H9 (cell line): ENCODE results near the gene ATF5. TPM values are rescaled to one million over a fixed set of nuclear protein-coding genes. Genes with fewer than 3 reads are reported as not detected.

Source experiments
- DNase-seq: peaks from one replicate; pipeline ENCODE4 v3.0.0-alpha.2; 2017
- H2AFZ ChIP-seq: one replicate; pipeline ENCODE4 v1.6.1; 2013; ENCODE audit warnings: mild to moderate bottlenecking, low read length, control low read depth, moderate library complexity
- H2AK5ac ChIP-seq: 2 replicates; pipeline ENCODE4 v1.6.1; 2013; ENCODE audit warnings: low read length, control low read depth, mixed read lengths; ENCODE audit not compliant: insufficient read length
- H2BK120ac ChIP-seq: one replicate; pipeline ENCODE4 v1.6.1; 2013; ENCODE audit warnings: low read depth, mild to moderate bottlenecking, low read length, control low read depth, inconsistent platforms; ENCODE audit not compliant: poor library complexity, severe bottlenecking
- H2BK12ac ChIP-seq: 2 replicates; pipeline ENCODE4 v1.6.1; 2013; ENCODE audit warnings: low read length, control low read depth, mixed read lengths, low read depth; ENCODE audit not compliant: insufficient read length
- H2BK15ac ChIP-seq: 2 replicates; pipeline ENCODE4 v1.6.1; 2013; ENCODE audit warnings: low read depth, low read length, control low read depth
- H2BK20ac ChIP-seq: one replicate; pipeline ENCODE4 v1.6.1; 2013; ENCODE audit warnings: low read depth, mild to moderate bottlenecking, low read length, control low read depth, inconsistent platforms; ENCODE audit not compliant: poor library complexity, severe bottlenecking
- H2BK5ac ChIP-seq: 2 replicates; pipeline ENCODE4 v1.6.1; 2013; ENCODE audit warnings: low read length, control low read depth, mixed read lengths; ENCODE audit not compliant: insufficient read length
- H3K14ac ChIP-seq: 2 replicates; pipeline ENCODE4 v1.6.1; 2013; ENCODE audit warnings: low read length, control low read depth; ENCODE audit not compliant: insufficient read depth
- H3K18ac ChIP-seq: 2 replicates; pipeline ENCODE4 v1.6.1; 2013; ENCODE audit warnings: low read depth, mild to moderate bottlenecking, mixed read lengths, low read length, control low read depth; ENCODE audit not compliant: insufficient read length
- H3K23ac ChIP-seq: 2 replicates; pipeline ENCODE4 v1.6.1; 2013; ENCODE audit warnings: low read length, control low read depth, mixed read lengths, low read depth; ENCODE audit not compliant: insufficient read length
- H3K23me2 ChIP-seq: 2 replicates; pipeline ENCODE4 v1.6.1; 2013; ENCODE audit warnings: low read depth, mild to moderate bottlenecking, mixed read lengths, low read length, control low read depth; ENCODE audit not compliant: insufficient read length, poor library complexity, severe bottlenecking
- H3K27ac ChIP-seq: 2 replicates; pipeline ENCODE4 v1.5.1; 2013; ENCODE audit warnings: low read length, control low read depth, mixed read lengths, low read depth; ENCODE audit not compliant: insufficient read length
- H3K27me3 ChIP-seq: 2 replicates; pipeline ENCODE4 v1.6.1; 2013; ENCODE audit warnings: low read length, control low read depth, inconsistent platforms; ENCODE audit not compliant: insufficient read depth
- H3K4ac ChIP-seq: 2 replicates; pipeline ENCODE4 v1.6.1; 2013; ENCODE audit warnings: low read depth, mild to moderate bottlenecking, control low read depth, inconsistent platforms, low read length, moderate library complexity
- H3K4me1 ChIP-seq: 2 replicates; pipeline ENCODE4 v1.6.1; 2013; ENCODE audit warnings: low read length, control low read depth, inconsistent platforms; ENCODE audit not compliant: insufficient read depth
- H3K4me2 ChIP-seq: 2 replicates; pipeline ENCODE4 v1.6.1; 2013; ENCODE audit warnings: low read length, control low read depth, mixed read lengths; ENCODE audit not compliant: insufficient read length, insufficient read depth
- H3K56ac ChIP-seq: 2 replicates; pipeline ENCODE4 v1.6.1; 2013; ENCODE audit warnings: low read depth, mild to moderate bottlenecking, mixed read lengths, low read length, control low read depth; ENCODE audit not compliant: insufficient read length
- H3K79me1 ChIP-seq: 2 replicates; pipeline ENCODE4 v1.6.1; 2013; ENCODE audit warnings: low read depth, mild to moderate bottlenecking, moderate library complexity, low read length, control low read depth, inconsistent platforms; ENCODE audit not compliant: insufficient read depth, poor library complexity, severe bottlenecking
- H3K79me2 ChIP-seq: 2 replicates; pipeline ENCODE4 v1.6.1; 2013; ENCODE audit warnings: low read length, control low read depth, inconsistent platforms; ENCODE audit not compliant: insufficient read depth
- H3K9ac ChIP-seq: 2 replicates; pipeline ENCODE4 v1.6.1; 2013; ENCODE audit warnings: low read length, control low read depth, mixed read lengths; ENCODE audit not compliant: insufficient read length; ENCODE audit errors: extremely low read depth
- H3K9me3 ChIP-seq: one replicate; pipeline ENCODE4 v1.6.1; 2013; ENCODE audit warnings: low read depth, low read length, inconsistent platforms; ENCODE audit not compliant: control insufficient read depth
- H3T11ph ChIP-seq: one replicate; pipeline ENCODE4 v1.6.1; 2013; ENCODE audit warnings: mild to moderate bottlenecking, low read length, control low read depth, inconsistent platforms
- H4K20me1 ChIP-seq: one replicate; pipeline ENCODE4 v1.6.1; 2013; ENCODE audit not compliant: control insufficient read depth, insufficient read length, insufficient read depth
- H4K5ac ChIP-seq: 2 replicates; pipeline ENCODE4 v1.6.1; 2013; ENCODE audit warnings: low read depth, mild to moderate bottlenecking, mixed read lengths, low read length, control low read depth; ENCODE audit not compliant: insufficient read length
- H4K8ac ChIP-seq: replicated peaks from 2 replicates; pipeline ENCODE4 v1.6.1; 2013; ENCODE audit warnings: low read length, control low read depth, mixed read lengths, low read depth; ENCODE audit not compliant: insufficient read length
- H4K91ac ChIP-seq: 2 replicates; pipeline ENCODE4 v1.6.1; 2013; ENCODE audit warnings: low read depth, mild to moderate bottlenecking, moderate library complexity, mixed read lengths, low read length, control low read depth; ENCODE audit not compliant: insufficient read length
- H3K27ac Mint-ChIP-seq, 3 experiments: 2 replicates in 2 of 3; 3 replicates in 1 of 3; pipeline ENCODE4 v1.8.0; 2020 to 2021; ENCODE audit warnings: mixed read lengths in 3 of 3, mild to moderate bottlenecking in 1 of 3, moderate library complexity in 1 of 3
- H3K27me3 Mint-ChIP-seq: 2 replicates; pipeline ENCODE4 v1.8.0; 2021; ENCODE audit warnings: low read depth, mild to moderate bottlenecking, moderate library complexity, mixed read lengths
- H3K36me3 Mint-ChIP-seq, 3 experiments: 2 replicates in 2 of 3; 3 replicates in 1 of 3; pipeline ENCODE4 v1.8.0; 2020 to 2021; ENCODE audit warnings: low read depth in 3 of 3, mixed read lengths in 3 of 3; ENCODE audit not compliant: insufficient read depth in 1 of 3
- H3K4me1 Mint-ChIP-seq, 2 experiments: 2 replicates each; pipeline ENCODE4 v1.8.0; 2020; ENCODE audit warnings: mixed read lengths in 2 of 2
- H3K4me3 Mint-ChIP-seq, 2 experiments: 2 replicates in 1 of 2; 3 replicates in 1 of 2; pipeline ENCODE4 v1.8.0; 2020 to 2021; ENCODE audit warnings: mild to moderate bottlenecking in 2 of 2, mixed read lengths in 2 of 2, moderate library complexity in 1 of 2
- H3K9me3 Mint-ChIP-seq, 2 experiments: 2 replicates in 1 of 2; 3 replicates in 1 of 2; pipeline ENCODE4 v1.8.0; 2020; ENCODE audit warnings: mild to moderate bottlenecking in 2 of 2, mixed read lengths in 2 of 2, moderate library complexity in 1 of 2
- CTCF ChIP-seq: fragments of 200-600 bp; sonication (generic); conservative IDR thresholded peaks from 3 replicates; pipeline ENCODE4 v1.8.0; 2021; ENCODE audit warnings: antibody characterized with exemption, mild to moderate bottlenecking
- WGBS: extraction: QIAGEN DNeasy Blood & Tissue Kit; methylation state at CpG from one replicate; pipeline ENCODE4 v1.1.7; 2013; ENCODE audit warnings: missing lambda C conversion rate, low lambda C conversion rate, mixed read lengths; ENCODE audit not compliant: insufficient read length; ENCODE audit errors: extremely low coverage; 5-methylcytosine and 5-hydroxymethylcytosine counted together
- total RNA-seq: library from RNA; stranded (reverse); gene quantifications from 2 replicates; pipeline ENCODE4 v1.2.1, GENCODE V29; 2021

The ATF5 gene
- total RNA-seq, 1 experiment from 2014 or later: 18.5 TPM

GRCh38 chr19:49925486-49925885 is 3.5 kb upstream of the ATF5 start:
- H2BK120ac ChIP-seq: no peak overlapping the region
- Mint-ChIP-seq H3K4me1 (peaks cover 33 to 60% of the 10 kb centered on the region in 2 experiments), H3K27ac (peak overlapping the region in 1 of 3 experiments; percentile 79; a peak in 1 of 7 replicates), H3K36me3 (peaks cover 49 to 77% (median 71%) of the 10 kb centered on the region in 3 experiments; a peak in 6 of 7 replicates), H3K27me3 (peaks cover 3% of the 10 kb centered on the region), H3K9me3 (peaks cover 0 to 4% of the 10 kb centered on the region in 2 experiments; a peak in 3 of 5 replicates), H3K4me3 (0 out of 5 replicates have a peak overlapping the region, but pooled peaks of 1 of the 2 experiments have one; percentile 19)
- 100% methylated on average over 1 of the region's 5 CpGs for WGBS
- H3T11ph ChIP-seq: no peak overlapping the region
- no peak overlapping the region for H3K4ac ChIP-seq
- H2AFZ ChIP-seq: no peak overlapping the region
- no peak for DNase-seq
- no peak overlapping the region for H3K18ac ChIP-seq
- no peak overlapping the region for H2BK12ac ChIP-seq
- H3K27ac ChIP-seq: no peak overlapping the region
- peaks cover 37% of the 10 kb centered on the region; the same call in 1 of the 2 replicates for H3K79me2 ChIP-seq
- H3K9me3 ChIP-seq: no peaks in the 10 kb centered on the region
- no peaks in the 10 kb centered on the region; the same call in 1 of the 2 replicates for H3K4me1 ChIP-seq
- H3K23ac ChIP-seq: no peak overlapping the region
- no peak overlapping the region for H2BK5ac ChIP-seq
- H3K56ac ChIP-seq: no peak overlapping the region
- no peak overlapping the region for H2AK5ac ChIP-seq
- H4K20me1 ChIP-seq: peaks cover 4% of the 10 kb centered on the region
- no peak overlapping the region for H2BK15ac ChIP-seq
- H3K27me3 ChIP-seq: no peaks in the 10 kb centered on the region
- H3K14ac ChIP-seq: no peak overlapping the region
- H3K23me2 ChIP-seq: peaks cover 7% of the 10 kb centered on the region
- H4K91ac ChIP-seq: no peak overlapping the region
- H3K79me1 ChIP-seq: peaks cover 3% of the 10 kb centered on the region
- H3K9ac ChIP-seq: no peak overlapping the region
- no peak overlapping the region for H2BK20ac ChIP-seq
- no peak for TF ChIP-seq CTCF
- no peak overlapping the region for H4K8ac ChIP-seq
- H3K4me2 ChIP-seq: no peak overlapping the region
- H4K5ac ChIP-seq: no peak overlapping the region
